Stimulated activated naive CD8-positive, alpha-beta T cell treated with anti-CD3 and anti-CD28 coated beads, Interleukin-15, amount 100 ng/mL, for 72 hours (primary cell): ENCODE results near the gene GORAB.
A peak's percentile ranks its signal among the peaks of the same experiment; 100 is the strongest.

Source experiments
- ATAC-seq: fragments of 150-1000 bp; cut with Tn5 transposase; 2 replicates; pipeline ENCODE4 v1.10.0; 2021; ENCODE audit warnings: mild to moderate bottlenecking, moderate library complexity
- DNase-seq, 2 donors: peaks; one replicate each; pipeline ENCODE4 v3.0.0; 2021 to 2022
- H3K27ac Mint-ChIP-seq, 2 donors: one replicate each; pipeline ENCODE4 v1.8.0; 2022; ENCODE audit warnings: mild to moderate bottlenecking in 2 of 2, mixed read lengths in 2 of 2, moderate library complexity in 2 of 2
- H3K27me3 Mint-ChIP-seq: one replicate; pipeline ENCODE4 v1.8.0; 2022; ENCODE audit warnings: mixed read lengths
- H3K4me1 Mint-ChIP-seq: one replicate; pipeline ENCODE4 v1.8.0; 2022; ENCODE audit warnings: mild to moderate bottlenecking, mixed read lengths
- H3K4me3 Mint-ChIP-seq, 2 donors: one replicate each; pipeline ENCODE4 v1.8.0; 2022; ENCODE audit warnings: mild to moderate bottlenecking in 2 of 2, mixed read lengths in 2 of 2, moderate library complexity in 1 of 2
- H3K9me3 Mint-ChIP-seq, 2 donors: one replicate each; pipeline ENCODE4 v1.8.0; 2022; ENCODE audit warnings: mixed read lengths in 2 of 2

The GORAB gene

GRCh38 chr1:170598618-170599017 is 66.7 kb downstream of the GORAB start:
- H3K27ac Mint-ChIP-seq, result no peak overlapping the region
- H3K4me3 Mint-ChIP-seq, result no peak overlapping the region
- H3K4me1 Mint-ChIP-seq, result no peaks in the 10 kb centered on the region
- peaks cover 12% of the 10 kb centered on the region for H3K27me3 Mint-ChIP-seq
- DNase-seq (no peak), ATAC-seq (peak; percentile 49)
- peaks cover 13 to 36% of the 10 kb centered on the region in 2 donors for H3K9me3 Mint-ChIP-seq

GRCh38 chr1:170599033-170599432 is 67.1 kb downstream of the GORAB start:
- Mint-ChIP-seq H3K27ac (no peak overlapping the region), H3K27me3 (peaks cover 9% of the 10 kb centered on the region), H3K4me3 (no peak overlapping the region), H3K4me1 (no peaks in the 10 kb centered on the region), H3K9me3 (peaks cover 13 to 40% of the 10 kb centered on the region in 2 donors)
- ATAC-seq, result peak; percentile 37
- DNase-seq, result no peak

GRCh38 chr1:170601866-170602265 is 69.9 kb downstream of the GORAB start:
- DNase-seq (no peak), ATAC-seq (no peak)
- Mint-ChIP-seq H3K9me3 (peaks cover 8 to 48% of the 10 kb centered on the region in 2 donors), H3K27ac (no peak overlapping the region), H3K27me3 (peaks cover 9% of the 10 kb centered on the region), H3K4me1 (no peaks in the 10 kb centered on the region), H3K4me3 (no peak overlapping the region)
